ENCODE measurements around the gene AAK1.

AAK1 gene

DNA sequence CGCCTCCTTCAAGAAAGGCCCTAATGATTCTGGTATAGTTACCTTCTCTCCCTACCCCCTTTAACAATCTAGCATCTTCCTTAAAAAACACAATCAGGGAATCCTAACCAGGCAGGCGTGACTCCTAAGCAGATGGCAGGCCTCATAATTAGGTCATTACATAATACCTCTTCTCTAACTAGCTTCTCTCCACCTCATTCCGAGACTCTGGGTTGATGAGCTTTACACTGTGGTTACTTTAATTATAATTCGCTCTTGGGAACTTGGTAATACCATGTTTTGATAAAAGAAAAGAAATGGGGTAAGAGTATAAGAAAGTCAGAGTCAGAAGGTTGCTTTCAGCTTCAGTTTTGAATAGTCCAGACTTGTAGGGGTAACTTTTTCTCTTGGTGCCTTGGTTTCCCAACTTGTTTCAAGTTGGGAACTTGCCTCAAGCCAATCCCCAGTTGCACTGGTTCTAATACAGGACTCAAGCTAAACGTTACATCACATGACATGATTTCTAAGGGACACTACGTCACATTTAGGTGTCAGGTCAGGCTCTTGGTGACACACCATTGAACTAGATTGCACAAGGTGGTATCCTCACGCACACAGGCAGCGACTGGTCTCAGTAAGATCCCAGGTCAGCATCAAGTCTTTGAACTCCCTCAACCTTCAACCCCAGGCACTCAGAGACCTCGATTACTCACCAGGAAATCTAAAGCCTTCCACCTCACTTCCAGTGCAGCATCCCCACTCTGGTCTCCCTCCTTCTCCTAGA, 59.2 kb downstream of the AAK1 start:
- TF ChIP-seq POLR2A (IDR thresholded peaks at IDR 0.05; ENCODE audit: extremely low read depth, insufficient read length) (no peak), MYC (IDR thresholded peaks at IDR 0.05; ENCODE audit: low read depth, low read length) (no peak)
- TF ChIP-seq, protein P1, sequence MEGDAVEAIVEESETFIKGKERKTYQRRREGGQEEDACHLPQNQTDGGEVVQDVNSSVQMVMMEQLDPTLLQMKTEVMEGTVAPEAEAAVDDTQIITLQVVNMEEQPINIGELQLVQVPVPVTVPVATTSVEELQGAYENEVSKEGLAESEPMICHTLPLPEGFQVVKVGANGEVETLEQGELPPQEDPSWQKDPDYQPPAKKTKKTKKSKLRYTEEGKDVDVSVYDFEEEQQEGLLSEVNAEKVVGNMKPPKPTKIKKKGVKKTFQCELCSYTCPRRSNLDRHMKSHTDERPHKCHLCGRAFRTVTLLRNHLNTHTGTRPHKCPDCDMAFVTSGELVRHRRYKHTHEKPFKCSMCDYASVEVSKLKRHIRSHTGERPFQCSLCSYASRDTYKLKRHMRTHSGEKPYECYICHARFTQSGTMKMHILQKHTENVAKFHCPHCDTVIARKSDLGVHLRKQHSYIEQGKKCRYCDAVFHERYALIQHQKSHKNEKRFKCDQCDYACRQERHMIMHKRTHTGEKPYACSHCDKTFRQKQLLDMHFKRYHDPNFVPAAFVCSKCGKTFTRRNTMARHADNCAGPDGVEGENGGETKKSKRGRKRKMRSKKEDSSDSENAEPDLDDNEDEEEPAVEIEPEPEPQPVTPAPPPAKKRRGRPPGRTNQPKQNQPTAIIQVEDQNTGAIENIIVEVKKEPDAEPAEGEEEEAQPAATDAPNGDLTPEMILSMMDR (IDR thresholded peaks at IDR 0.05; ENCODE audit: low read depth, low read length): no peak
- TF ChIP-seq, protein P2, sequence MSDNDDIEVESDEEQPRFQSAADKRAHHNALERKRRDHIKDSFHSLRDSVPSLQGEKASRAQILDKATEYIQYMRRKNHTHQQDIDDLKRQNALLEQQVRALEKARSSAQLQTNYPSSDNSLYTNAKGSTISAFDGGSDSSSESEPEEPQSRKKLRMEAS (IDR thresholded peaks at IDR 0.05; ENCODE audit: low read depth, low read length): no peak
- H3K4me3 ChIP-seq (ENCODE audit: low read depth, low read length): no peak overlapping the region
- peak; percentile 51 for DNase-seq (ENCODE audit: low read depth)

DNA sequence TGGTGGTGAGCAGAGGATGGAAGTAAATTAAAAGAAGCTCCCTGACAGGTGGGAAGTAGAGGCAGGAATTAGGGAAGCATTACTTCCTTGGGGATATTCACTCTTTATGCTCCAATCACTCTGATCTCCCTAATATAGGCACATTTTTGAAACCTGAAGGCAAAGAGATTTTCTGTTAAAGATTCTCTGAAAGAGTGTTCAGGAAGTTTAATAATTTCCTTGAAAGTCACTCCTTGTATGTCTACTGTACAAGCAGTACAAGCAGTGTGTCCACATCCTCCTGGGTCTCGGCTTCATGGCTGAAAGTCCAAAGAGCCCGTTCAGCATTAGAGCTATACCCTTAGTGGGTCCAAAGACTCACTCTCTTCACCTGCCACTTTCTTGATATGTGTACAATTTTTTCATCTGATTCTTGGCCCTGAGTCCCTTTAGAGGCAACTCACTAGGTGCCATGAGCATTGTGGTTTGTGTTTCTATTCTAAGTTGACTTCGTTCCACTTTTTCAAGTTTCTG, 60.2 kb downstream of the AAK1 start:
- TF ChIP-seq MYC (IDR thresholded peaks at IDR 0.05; ENCODE audit: low read depth, low read length) (no peak), POLR2A (IDR thresholded peaks at IDR 0.05; ENCODE audit: extremely low read depth, insufficient read length) (no peak)
- TF ChIP-seq, protein P1 (IDR thresholded peaks at IDR 0.05; ENCODE audit: low read depth, low read length): no peak
- TF ChIP-seq, protein P2 (IDR thresholded peaks at IDR 0.05; ENCODE audit: low read depth, low read length): no peak
- H3K4me3 ChIP-seq (ENCODE audit: low read depth, low read length): no peak overlapping the region
- no peak for DNase-seq (ENCODE audit: low read depth)

DNA sequence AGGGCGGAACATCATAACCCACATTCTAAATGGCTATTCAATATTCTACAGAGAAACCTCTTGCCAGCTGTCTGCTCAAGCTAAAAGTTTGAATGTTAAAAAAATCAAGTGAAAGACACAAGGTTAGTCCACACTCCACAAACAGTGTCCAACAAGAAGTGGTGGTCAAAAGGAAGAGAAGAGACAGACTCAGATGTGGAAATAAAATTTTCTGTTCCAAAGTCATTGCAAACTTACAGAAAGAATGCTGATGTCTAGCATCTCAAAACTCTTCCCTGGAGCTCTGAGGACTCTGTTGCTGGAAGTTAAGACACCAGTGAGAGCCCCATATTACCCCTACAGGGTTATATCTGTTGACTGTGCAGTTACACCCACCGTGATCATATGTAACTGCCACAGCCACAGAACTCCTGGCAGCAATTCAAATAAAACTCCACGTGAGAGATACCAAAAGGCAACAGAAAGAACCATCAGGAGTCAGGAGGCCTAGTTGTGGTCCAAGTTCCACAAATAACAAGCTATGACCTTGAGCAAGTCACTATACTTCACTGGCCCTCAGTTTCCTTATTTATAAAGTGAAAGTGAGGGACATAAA, 60.9 kb downstream of the AAK1 start:
- peak; percentile 66 for DNase-seq (ENCODE audit: low read depth)
- TF ChIP-seq, protein P1 (IDR thresholded peaks at IDR 0.05; ENCODE audit: low read depth, low read length): no peak
- no peak for TF ChIP-seq POLR2A (IDR thresholded peaks at IDR 0.05; ENCODE audit: extremely low read depth, insufficient read length)
- TF ChIP-seq, protein P2 (IDR thresholded peaks at IDR 0.05; ENCODE audit: low read depth, low read length): peak; percentile 38; the same call in 1 of the 2 replicates
- TF ChIP-seq MYC (IDR thresholded peaks at IDR 0.05; ENCODE audit: low read depth, low read length): 0 out of 2 replicates have a peak, but pooled peaks have one; percentile 30
- peak overlapping the region; percentile 37 for H3K4me3 ChIP-seq (ENCODE audit: low read depth, low read length)

DNA sequence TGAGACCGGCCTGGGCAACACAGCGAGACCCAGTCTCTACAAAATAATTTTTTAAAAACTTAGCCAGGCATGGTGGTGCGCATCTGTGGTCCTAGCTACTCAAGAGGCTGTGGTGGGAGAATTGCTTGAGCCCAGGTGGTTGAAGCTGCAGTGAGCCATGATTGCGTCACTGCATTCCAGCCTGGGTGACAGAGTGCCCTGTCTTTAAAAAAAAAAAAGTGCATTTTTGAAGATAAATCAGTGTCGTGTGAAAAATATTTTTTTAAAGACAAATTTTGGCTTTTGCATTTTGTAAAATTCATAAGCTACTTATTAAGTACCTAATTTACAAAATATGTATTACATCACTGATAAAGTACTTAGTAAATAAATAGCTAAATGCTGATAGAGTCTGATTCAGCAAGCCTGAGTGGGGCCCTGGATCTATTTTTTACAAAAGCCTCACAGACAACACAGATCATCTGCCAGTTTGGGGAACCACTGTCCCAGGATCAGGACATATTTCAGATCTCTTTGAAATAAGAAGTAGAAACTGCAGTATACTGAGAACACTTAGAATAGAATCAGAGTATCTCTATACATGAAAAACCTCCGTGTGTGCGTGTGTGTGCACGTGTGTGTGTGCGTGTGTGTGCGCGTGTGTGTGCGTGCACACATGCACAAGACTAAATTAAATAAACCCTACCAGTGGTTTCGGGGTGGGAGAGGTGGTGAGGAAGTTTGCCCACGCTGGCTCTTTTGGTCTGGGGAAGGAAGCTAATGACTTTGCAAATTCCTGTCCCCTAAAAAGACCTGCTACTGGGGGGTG, 61.6 kb downstream of the AAK1 start:
- H3K4me3 ChIP-seq (ENCODE audit: low read depth, low read length): peak overlapping the region; percentile 37
- DNase-seq (ENCODE audit: low read depth): peak; percentile 88
- TF ChIP-seq, protein P1 (IDR thresholded peaks at IDR 0.05; ENCODE audit: low read depth, low read length): no peak
- TF ChIP-seq, protein P2 (IDR thresholded peaks at IDR 0.05; ENCODE audit: low read depth, low read length): peak; percentile 81
- TF ChIP-seq MYC (IDR thresholded peaks at IDR 0.05; ENCODE audit: low read depth, low read length) (0 out of 2 replicates have a peak, but pooled peaks have one; percentile 35), POLR2A (IDR thresholded peaks at IDR 0.05; ENCODE audit: extremely low read depth, insufficient read length) (no peak)

DNA sequence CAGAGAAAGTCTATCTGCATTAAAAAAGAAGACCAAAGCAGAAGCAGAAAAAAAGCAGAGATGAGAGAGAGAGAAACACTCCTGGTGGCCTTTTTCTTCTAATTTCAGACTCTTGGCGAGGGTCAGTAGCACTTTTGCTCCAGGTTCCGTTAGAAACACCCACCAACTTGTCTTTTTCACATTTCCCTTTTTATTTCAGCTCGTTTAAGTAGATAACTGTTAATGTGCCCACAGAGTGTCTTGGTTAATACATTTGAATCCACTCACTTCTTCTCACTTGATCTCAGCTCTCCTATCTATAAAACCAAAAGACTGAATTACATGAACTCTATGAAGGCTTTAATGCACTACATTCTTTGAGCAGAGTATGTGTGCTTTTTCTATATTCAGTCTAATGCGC, 63.1 kb downstream of the AAK1 start:
- H3K4me3 ChIP-seq (ENCODE audit: low read depth, low read length): no peak overlapping the region
- no peak for DNase-seq (ENCODE audit: low read depth)
- TF ChIP-seq, protein P2 (IDR thresholded peaks at IDR 0.05; ENCODE audit: low read depth, low read length): no peak
- TF ChIP-seq POLR2A (IDR thresholded peaks at IDR 0.05; ENCODE audit: extremely low read depth, insufficient read length): no peak
- TF ChIP-seq, protein P1 (IDR thresholded peaks at IDR 0.05; ENCODE audit: low read depth, low read length): no peak
- TF ChIP-seq MYC (IDR thresholded peaks at IDR 0.05; ENCODE audit: low read depth, low read length): no peak

All from NB4 (cell line).